NB4 (cell line): ENCODE data around the gene DPF3.

ENCODE experiments used
- CTCF ChIP-seq: IDR thresholded peaks from one replicate; pipeline ENCODE4 v1.5.1; 2012; ENCODE audit warnings: low read depth, low read length
- MYC ChIP-seq: IDR thresholded peaks from 2 replicates; pipeline ENCODE4 v1.6.1; 2011; ENCODE audit warnings: low read depth, low read length

- TF ChIP-seq CTCF (no peak), MYC (no peak)
These were observed 252.9 kb downstream of the DPF3 start for GRCh38 chr14:72640911-72641485.
